ENCODE data around the gene ZMAT5.

DNA sequence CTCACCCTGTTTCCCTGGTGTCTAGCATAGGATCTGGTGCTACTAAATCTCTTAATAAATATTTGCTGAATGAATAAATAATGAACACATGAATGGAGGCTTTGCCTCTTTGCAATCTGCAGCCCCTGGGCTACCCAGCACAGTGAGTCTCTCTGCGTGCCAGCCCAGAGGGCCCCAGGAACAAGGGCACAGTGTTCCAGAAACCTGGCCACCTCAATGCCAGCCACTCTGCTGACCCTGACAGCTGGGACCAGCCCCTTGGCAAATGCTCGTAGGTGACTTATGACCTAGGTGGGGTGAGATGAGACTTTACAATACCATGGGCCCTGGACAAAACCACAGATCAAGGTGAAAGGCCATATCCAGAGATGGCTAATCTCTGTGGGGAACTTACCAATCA lies 32.0 kb upstream of the ZMAT5 start:
- TF ChIP-seq, protein P1, sequence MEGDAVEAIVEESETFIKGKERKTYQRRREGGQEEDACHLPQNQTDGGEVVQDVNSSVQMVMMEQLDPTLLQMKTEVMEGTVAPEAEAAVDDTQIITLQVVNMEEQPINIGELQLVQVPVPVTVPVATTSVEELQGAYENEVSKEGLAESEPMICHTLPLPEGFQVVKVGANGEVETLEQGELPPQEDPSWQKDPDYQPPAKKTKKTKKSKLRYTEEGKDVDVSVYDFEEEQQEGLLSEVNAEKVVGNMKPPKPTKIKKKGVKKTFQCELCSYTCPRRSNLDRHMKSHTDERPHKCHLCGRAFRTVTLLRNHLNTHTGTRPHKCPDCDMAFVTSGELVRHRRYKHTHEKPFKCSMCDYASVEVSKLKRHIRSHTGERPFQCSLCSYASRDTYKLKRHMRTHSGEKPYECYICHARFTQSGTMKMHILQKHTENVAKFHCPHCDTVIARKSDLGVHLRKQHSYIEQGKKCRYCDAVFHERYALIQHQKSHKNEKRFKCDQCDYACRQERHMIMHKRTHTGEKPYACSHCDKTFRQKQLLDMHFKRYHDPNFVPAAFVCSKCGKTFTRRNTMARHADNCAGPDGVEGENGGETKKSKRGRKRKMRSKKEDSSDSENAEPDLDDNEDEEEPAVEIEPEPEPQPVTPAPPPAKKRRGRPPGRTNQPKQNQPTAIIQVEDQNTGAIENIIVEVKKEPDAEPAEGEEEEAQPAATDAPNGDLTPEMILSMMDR (IDR thresholded peaks at IDR 0.05; ENCODE audit: low read length): no peak
- TF ChIP-seq EZH2 (optimal IDR thresholded peaks at IDR 0.05; ENCODE audit: low read depth, low read length) (no peak), EZH2phosphoT487 (IDR thresholded peaks at IDR 0.05; ENCODE audit: low read length) (no peak)

Measured in MM.1S (cell line).